ENCODE measurements around the gene ABHD8. TPM values are rescaled to one million over a fixed set of nuclear protein-coding genes. Genes with fewer than 3 reads are reported as not detected.

ABHD8 gene
- polyA plus RNA-seq, 3 donors: 11.3 to 14.9 (median 12.5) TPM

DNA sequence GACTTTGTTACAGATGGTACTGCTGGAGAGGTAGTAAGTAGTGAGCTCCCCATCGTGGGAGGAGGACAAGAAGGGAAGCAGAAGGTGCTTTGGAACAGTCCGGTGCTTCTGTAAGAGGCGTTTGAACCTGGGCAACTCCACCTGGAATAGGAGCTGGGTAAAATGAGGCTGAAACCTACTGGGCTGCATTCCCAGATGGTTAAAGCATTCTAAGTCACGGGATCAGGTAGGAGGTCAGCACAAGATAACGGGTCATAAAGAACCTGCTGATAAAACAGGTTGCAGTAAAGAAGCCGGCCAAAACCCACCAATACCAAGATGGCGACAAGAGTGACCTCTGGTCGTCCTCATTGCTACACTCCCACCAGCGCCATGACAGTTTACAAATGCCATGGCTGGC, 16.5 kb downstream of the ABHD8 start:
- TF ChIP-seq, protein P1, sequence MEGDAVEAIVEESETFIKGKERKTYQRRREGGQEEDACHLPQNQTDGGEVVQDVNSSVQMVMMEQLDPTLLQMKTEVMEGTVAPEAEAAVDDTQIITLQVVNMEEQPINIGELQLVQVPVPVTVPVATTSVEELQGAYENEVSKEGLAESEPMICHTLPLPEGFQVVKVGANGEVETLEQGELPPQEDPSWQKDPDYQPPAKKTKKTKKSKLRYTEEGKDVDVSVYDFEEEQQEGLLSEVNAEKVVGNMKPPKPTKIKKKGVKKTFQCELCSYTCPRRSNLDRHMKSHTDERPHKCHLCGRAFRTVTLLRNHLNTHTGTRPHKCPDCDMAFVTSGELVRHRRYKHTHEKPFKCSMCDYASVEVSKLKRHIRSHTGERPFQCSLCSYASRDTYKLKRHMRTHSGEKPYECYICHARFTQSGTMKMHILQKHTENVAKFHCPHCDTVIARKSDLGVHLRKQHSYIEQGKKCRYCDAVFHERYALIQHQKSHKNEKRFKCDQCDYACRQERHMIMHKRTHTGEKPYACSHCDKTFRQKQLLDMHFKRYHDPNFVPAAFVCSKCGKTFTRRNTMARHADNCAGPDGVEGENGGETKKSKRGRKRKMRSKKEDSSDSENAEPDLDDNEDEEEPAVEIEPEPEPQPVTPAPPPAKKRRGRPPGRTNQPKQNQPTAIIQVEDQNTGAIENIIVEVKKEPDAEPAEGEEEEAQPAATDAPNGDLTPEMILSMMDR (IDR thresholded peaks at IDR 0.05): no peak
- H3K9me3 Mint-ChIP-seq: no peaks in the 10 kb centered on the region
- no peak overlapping the region for H3K9ac ChIP-seq (ENCODE audit: insufficient read depth, low read length, poor library complexity, severe bottlenecking)
- H2AFZ ChIP-seq (ENCODE audit: insufficient read depth, low read depth, low read length, poor library complexity, severe bottlenecking): no peak overlapping the region
- H4K20me1 ChIP-seq (ENCODE audit: insufficient read depth, low read length): peaks cover 4% of the 10 kb centered on the region
- H3K27ac Mint-ChIP-seq: peak overlapping the region in 2 of 7 donors; percentile 52 to 82
- 95% methylated on average over 9 of the region's 9 CpGs for WGBS (ENCODE audit: insufficient coverage)
- peaks cover 6% of the 10 kb centered on the region for H3K4me1 Mint-ChIP-seq
- no peak overlapping the region for H3K4me3 Mint-ChIP-seq
- H3K36me3 ChIP-seq (replicated peaks in 1 of 2; ENCODE audit: control insufficient read depth in 1 of 2, insufficient read depth in 2 of 2, low read length in 2 of 2): peaks cover 8 to 27% of the 10 kb centered on the region in 2 donors
- peaks cover 15% of the 10 kb centered on the region in 2 donors for H3K4me1 ChIP-seq (ENCODE audit: control insufficient read depth in 1 of 2, insufficient read depth in 2 of 2, low read length in 2 of 2)
- H3K27ac ChIP-seq (ENCODE audit: low read depth in 1 of 2, low read length in 2 of 2): no peak overlapping the region
- peaks cover 0 to 10% (median 0%) of the 10 kb centered on the region in 3 donors for H3K27me3 Mint-ChIP-seq (ENCODE audit: low read depth in 3 of 3)
- no peaks in the 10 kb centered on the region for H3K27me3 ChIP-seq (ENCODE audit: control insufficient read depth in 2 of 2, insufficient read depth in 2 of 2, low read length in 2 of 2)
- no peak overlapping the region for H3K4me3 ChIP-seq (replicated peaks in 1 of 3; ENCODE audit: low read depth in 2 of 3, low read length in 3 of 3)
- no peaks in the 10 kb centered on the region for H3K9me3 ChIP-seq (replicated peaks in 1 of 2; ENCODE audit: control insufficient read depth in 1 of 2, insufficient read depth in 1 of 2, low read length in 2 of 2)
- H3K36me3 Mint-ChIP-seq: peaks cover 10 to 47% of the 10 kb centered on the region in 2 donors
- intact Hi-C loops (cut with micrococcal nuclease): no loop called here
- DNase-seq: no peak
- no peaks in the 10 kb centered on the region for H3K79me2 ChIP-seq (ENCODE audit: insufficient read depth, low read length)
- no peak overlapping the region for H3K4me2 ChIP-seq (replicated peaks; ENCODE audit: extremely low read depth, low read length, poor library complexity, severe bottlenecking)

DNA sequence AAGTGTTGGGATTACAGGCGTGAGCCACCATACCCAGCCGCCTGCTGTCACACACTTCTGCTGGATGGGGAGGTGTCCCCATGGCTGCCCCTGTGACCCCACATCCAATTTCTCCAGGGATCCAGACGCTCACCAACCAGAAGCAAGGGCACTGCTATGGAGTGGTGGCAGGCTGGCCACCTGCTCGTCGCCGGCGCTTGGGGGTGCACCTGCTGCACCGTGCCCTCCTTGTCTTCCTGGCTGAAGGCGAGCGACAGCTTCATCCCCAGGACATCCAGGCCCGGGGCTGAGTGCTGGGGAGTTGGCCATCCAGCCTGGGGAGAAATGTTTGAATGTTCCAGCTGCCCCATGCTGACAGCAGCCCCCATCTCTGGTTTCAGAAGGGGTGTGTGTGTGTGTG, 17.0 kb downstream of the ABHD8 start:
- Histone ChIP-seq H3K27ac (ENCODE audit: low read depth in 1 of 2, low read length in 2 of 2) (no peak overlapping the region), H2AFZ (ENCODE audit: insufficient read depth, low read depth, low read length, poor library complexity, severe bottlenecking) (no peak overlapping the region), H4K20me1 (ENCODE audit: insufficient read depth, low read length) (peaks cover 4% of the 10 kb centered on the region), H3K79me2 (ENCODE audit: insufficient read depth, low read length) (no peaks in the 10 kb centered on the region), H3K36me3 (replicated peaks in 1 of 2; ENCODE audit: control insufficient read depth in 1 of 2, insufficient read depth in 2 of 2, low read length in 2 of 2) (peaks cover 8 to 27% of the 10 kb centered on the region in 2 donors), H3K27me3 (ENCODE audit: control insufficient read depth in 2 of 2, insufficient read depth in 2 of 2, low read length in 2 of 2) (no peaks in the 10 kb centered on the region), H3K4me1 (ENCODE audit: control insufficient read depth in 1 of 2, insufficient read depth in 2 of 2, low read length in 2 of 2) (peaks cover 19 to 20% of the 10 kb centered on the region in 2 donors), H3K4me2 (replicated peaks; ENCODE audit: extremely low read depth, low read length, poor library complexity, severe bottlenecking) (no peak overlapping the region), H3K9ac (ENCODE audit: insufficient read depth, low read length, poor library complexity, severe bottlenecking) (no peak overlapping the region), H3K4me3 (replicated peaks in 1 of 3; ENCODE audit: low read depth in 2 of 3, low read length in 3 of 3) (no peak overlapping the region), H3K9me3 (replicated peaks in 1 of 2; ENCODE audit: control insufficient read depth in 1 of 2, insufficient read depth in 1 of 2, low read length in 2 of 2) (no peaks in the 10 kb centered on the region)
- H3K4me1 Mint-ChIP-seq: peaks cover 8% of the 10 kb centered on the region
- no peak for DNase-seq
- H3K27me3 Mint-ChIP-seq (ENCODE audit: low read depth in 3 of 3): peaks cover 0 to 10% (median 0%) of the 10 kb centered on the region in 3 donors
- peaks cover 10 to 44% of the 10 kb centered on the region in 2 donors for H3K36me3 Mint-ChIP-seq
- H3K9me3 Mint-ChIP-seq: no peaks in the 10 kb centered on the region
- WGBS (ENCODE audit: insufficient coverage): 95% methylated on average over 9 of the region's 11 CpGs
- H3K4me3 Mint-ChIP-seq: no peak overlapping the region
- TF ChIP-seq, protein P1 (IDR thresholded peaks at IDR 0.05): no peak
- H3K27ac Mint-ChIP-seq: peak overlapping the region in 2 of 7 donors; percentile 52 to 82
- intact Hi-C loops (cut with micrococcal nuclease): no loop called here
